Nephron progenitor cell (in vitro differentiated cells): Measurements from ENCODE around the gene COQ9.

ENCODE experiments used
- DNase-seq: peaks from one replicate; pipeline ENCODE4 v3.0.0; 2021
- H3K27ac Mint-ChIP-seq: 2 replicates; pipeline ENCODE4 v1.8.0; 2021; ENCODE audit warnings: mild to moderate bottlenecking, moderate library complexity, mixed read lengths
- H3K27me3 Mint-ChIP-seq: 2 replicates; pipeline ENCODE4 v1.8.0; 2021; ENCODE audit warnings: mild to moderate bottlenecking, low read depth, mixed read lengths; ENCODE audit not compliant: poor library complexity
- H3K36me3 Mint-ChIP-seq: 2 replicates; pipeline ENCODE4 v1.8.0; 2021; ENCODE audit warnings: low read depth, mixed read lengths
- H3K4me1 Mint-ChIP-seq: 2 replicates; pipeline ENCODE4 v1.8.0; 2021; ENCODE audit warnings: mixed read lengths
- H3K4me3 Mint-ChIP-seq: 2 replicates; pipeline ENCODE4 v1.8.0; 2021; ENCODE audit warnings: mild to moderate bottlenecking, moderate library complexity, mixed read lengths
- H3K9me3 Mint-ChIP-seq: 2 replicates; pipeline ENCODE4 v1.8.0; 2021; ENCODE audit warnings: mild to moderate bottlenecking, moderate library complexity, mixed read lengths
- CTCF ChIP-seq: fragments of 200-600 bp; sonication (generic); IDR thresholded peaks from 2 replicates; pipeline ENCODE4 v1.5.0; 2021; ENCODE audit warnings: antibody characterized with exemption

The COQ9 gene

GRCh38 chr16:57471852-57472664, 24.8 kb downstream of the COQ9 start:
- Mint-ChIP-seq H3K4me1 (peaks cover 37% of the 10 kb centered on the region), H3K9me3 (no peaks in the 10 kb centered on the region), H3K4me3 (no peak overlapping the region), H3K27me3 (no peaks in the 10 kb centered on the region), H3K36me3 (peaks cover 35% of the 10 kb centered on the region), H3K27ac (peak overlapping the region; percentile 90)
- DNase-seq = peak; percentile 38
- no peak for TF ChIP-seq CTCF

- Mint-ChIP-seq H3K4me3 (no peak overlapping the region), H3K9me3 (no peaks in the 10 kb centered on the region), H3K36me3 (peaks cover 31% of the 10 kb centered on the region), H3K27ac (no peak overlapping the region), H3K27me3 (no peaks in the 10 kb centered on the region), H3K4me1 (peaks cover 43% of the 10 kb centered on the region)
- no peak for TF ChIP-seq CTCF
- no peak for DNase-seq
Measured at GRCh38 chr16:57472665-57473060, 25.4 kb downstream of the COQ9 start.

GRCh38 chr16:57473176-57473840, 26.0 kb downstream of the COQ9 start:
- Mint-ChIP-seq H3K4me1 (peaks cover 50% of the 10 kb centered on the region), H3K9me3 (no peaks in the 10 kb centered on the region), H3K36me3 (peaks cover 24% of the 10 kb centered on the region), H3K27ac (no peak overlapping the region), H3K27me3 (no peaks in the 10 kb centered on the region), H3K4me3 (no peak overlapping the region)
- TF ChIP-seq CTCF = no peak
- no peak for DNase-seq

- no peak for DNase-seq
- peaks cover 4% of the 10 kb centered on the region for H3K27me3 Mint-ChIP-seq
- H3K4me3 Mint-ChIP-seq = no peak overlapping the region
- no peak for TF ChIP-seq CTCF
- H3K27ac Mint-ChIP-seq = no peak overlapping the region
- peaks cover 18% of the 10 kb centered on the region for H3K36me3 Mint-ChIP-seq
- H3K4me1 Mint-ChIP-seq = peaks cover 56% of the 10 kb centered on the region
- no peaks in the 10 kb centered on the region for H3K9me3 Mint-ChIP-seq
Measured at GRCh38 chr16:57473906-57474305, 26.6 kb downstream of the COQ9 start.

- DNase-seq = no peak
- no peak overlapping the region for H3K4me3 Mint-ChIP-seq
- H3K27me3 Mint-ChIP-seq = peaks cover 4% of the 10 kb centered on the region
- H3K27ac Mint-ChIP-seq = no peak overlapping the region
- H3K4me1 Mint-ChIP-seq = peaks cover 62% of the 10 kb centered on the region
- TF ChIP-seq CTCF = no peak
- no peaks in the 10 kb centered on the region for H3K9me3 Mint-ChIP-seq
- peaks cover 8% of the 10 kb centered on the region for H3K36me3 Mint-ChIP-seq
Measured at GRCh38 chr16:57474671-57475661, 27.7 kb downstream of the COQ9 start.
